Endothelial cell of umbilical vein (primary cell): ENCODE measurements around the gene SMS. TPM values are rescaled to one million over a fixed set of nuclear protein-coding genes. Genes with fewer than 3 reads are reported as not detected.

Source experiments
- BruUV-seq: library from RNA; stranded (reverse); fragments of 400-500 nt; replicated peaks from 2 replicates; lab custom pipeline; 2021; lab: Mats Ljungman, UMichigan
- CTCF ChIA-PET: fragments of 300-600, 350-600 bp; sonication (Branson Sonifier 250); formaldehyde crosslinking; loops from one replicate; lab custom pipeline; 2021; ENCODE audit warnings: antibody characterized with exemption, inconsistent platforms; lab: Charles Lee
- POLR2A ChIA-PET: fragments of 300-600, 350-600 bp; sonication (Branson Sonifier 250); formaldehyde crosslinking; loops from one replicate; lab custom pipeline; 2021; ENCODE audit warnings: antibody characterized with exemption, inconsistent platforms; lab: Charles Lee
- DNase-seq: peaks from one replicate; pipeline ENCODE4 v3.0.0-alpha.2; 2011; ENCODE audit warnings: low read depth, low spot score
- FAIRE-seq: peaks from 2 replicates; lab custom pipeline; 2011; peaks lifted over from hg19 to GRCh38; lab: Jason Lieb, UNC
- H2AFZ ChIP-seq: 2 replicates; pipeline ENCODE4 v1.6.0; 2012; ENCODE audit warnings: low read depth, low read length, control low read depth, inconsistent platforms
- H3K27ac ChIP-seq: 2 replicates; pipeline ENCODE4 v1.5.1; 2011; ENCODE audit warnings: low read depth, mild to moderate bottlenecking, control low read depth, low read length, moderate library complexity; ENCODE audit not compliant: insufficient read depth
- H3K27me3 ChIP-seq, 2 experiments: 2 replicates each; pipeline versions ENCODE4 v1.6.0 to v1.6.1; 2011; ENCODE audit warnings: low read length in 2 of 2, mixed read lengths in 1 of 2; ENCODE audit not compliant: control insufficient read depth in 2 of 2, insufficient read depth in 2 of 2
- H3K36me3 ChIP-seq, 2 experiments: 2 replicates in 1 of 2; 3 replicates in 1 of 2; pipeline ENCODE4 v1.5.1; 2011; ENCODE audit warnings: low read length in 2 of 2, mild to moderate bottlenecking in 1 of 2, moderate library complexity in 1 of 2; ENCODE audit not compliant: control insufficient read depth in 2 of 2, insufficient read depth in 2 of 2; ENCODE audit errors: extremely low read depth in 1 of 2
- H3K4me1 ChIP-seq: 3 replicates; pipeline ENCODE4 v1.5.1; 2011; ENCODE audit warnings: mild to moderate bottlenecking, low read length; ENCODE audit not compliant: control insufficient read depth, insufficient read depth; ENCODE audit errors: extremely low read depth
- H3K4me2 ChIP-seq: 2 replicates; pipeline ENCODE4 v1.6.1; 2011; ENCODE audit warnings: low read length, control low read depth, mixed read lengths; ENCODE audit not compliant: insufficient read depth
- H3K4me3 ChIP-seq, 3 experiments: fragments of 200-600 bp in 1 of 3; sonication (generic), shearing (Covaris generic) in 1 of 3; replicated peaks in 1 of 3; 2 replicates each; pipeline ENCODE4 v1.5.1; 2011 to 2016; ENCODE audit warnings: control low read depth in 3 of 3, low read length in 3 of 3, mild to moderate bottlenecking in 2 of 3, inconsistent platforms in 1 of 3, low read depth in 1 of 3, moderate library complexity in 1 of 3; ENCODE audit not compliant: insufficient read depth in 1 of 3
- H3K79me2 ChIP-seq: 2 replicates; pipeline ENCODE4 v1.6.0; 2012; ENCODE audit warnings: low read length, inconsistent platforms; ENCODE audit not compliant: control insufficient read depth, insufficient read depth
- H3K9ac ChIP-seq: replicated peaks from 2 replicates; pipeline ENCODE3; 2011; ENCODE audit warnings: low read length, control low read depth; ENCODE audit not compliant: insufficient read depth; ENCODE audit errors: extremely low read depth
- H3K9me1 ChIP-seq: replicated peaks from 3 replicates; pipeline ENCODE4 v1.6.0; 2011; ENCODE audit warnings: mild to moderate bottlenecking, low read length; ENCODE audit not compliant: control insufficient read depth, insufficient read depth; ENCODE audit errors: extremely low read depth
- H3K9me3 ChIP-seq: replicated peaks from 2 replicates; pipeline ENCODE4 v1.5.1; 2012; ENCODE audit warnings: low read length, inconsistent platforms; ENCODE audit not compliant: control insufficient read depth, insufficient read depth
- H4K20me1 ChIP-seq: replicated peaks from 2 replicates; pipeline ENCODE3; 2011; ENCODE audit warnings: mild to moderate bottlenecking, low read length; ENCODE audit not compliant: control insufficient read depth, insufficient read depth; ENCODE audit errors: extremely low read depth
- EZH2 ChIP-seq: IDR thresholded peaks from 2 replicates; pipeline ENCODE4 v1.6.1; 2012; ENCODE audit warnings: borderline replicate concordance, low read depth, mild to moderate bottlenecking, moderate library complexity, low read length, inconsistent platforms; ENCODE audit not compliant: severe bottlenecking
- GATA2 ChIP-seq: IDR thresholded peaks from 2 replicates; pipeline ENCODE4 v1.7.0; 2011; ENCODE audit warnings: low read depth, mild to moderate bottlenecking, moderate library complexity, mixed read lengths, low read length; ENCODE audit not compliant: insufficient read length, insufficient read depth
- JUN ChIP-seq: IDR thresholded peaks from 2 replicates; pipeline ENCODE4 v1.6.1; 2011; ENCODE audit warnings: borderline replicate concordance, low read depth; ENCODE audit not compliant: insufficient read length, insufficient read depth
- MAX ChIP-seq: IDR thresholded peaks from 2 replicates; pipeline ENCODE4 v1.6.1; 2011; ENCODE audit not compliant: insufficient read depth, insufficient read length
- POLR2A ChIP-seq: IDR thresholded peaks from 2 replicates; pipeline ENCODE4 v1.6.1; 2012; ENCODE audit warnings: low read depth, mild to moderate bottlenecking, control low read depth, low read length
- POLR2AphosphoS5 ChIP-seq: IDR thresholded peaks from 2 replicates; pipeline ENCODE4 v1.6.1; 2012; ENCODE audit warnings: low read depth, mild to moderate bottlenecking, control low read depth, low read length, moderate library complexity; ENCODE audit not compliant: insufficient read depth
- dilution Hi-C: fragments of 300-500 bp; cut with MboI; formaldehyde crosslinking; loops from one replicate; pipeline ENCODE4 v1.15.0; 2019; ENCODE audit warnings: low sequenced_read_pairs; ENCODE audit not compliant: extremely low pct_ligation_motif_present
- intact Hi-C: fragments of 100-400 bp; cut with micrococcal nuclease; formaldehyde crosslinking; loops from one replicate; pipeline ENCODE4 v1.10.0; 2022
- polyA plus RNA-seq, 4 experiments: library from polyadenylated mRNA; depleted of rRNA in 3 of 4; stranded (reverse) in 3 of 4; unstranded in 1 of 4; fragments of >200 nt; gene quantifications; 2 replicates each; pipeline versions ENCODE4 v1.2.1 to v1.2.3, GENCODE V29; 2011 to 2012; ENCODE audit warnings: missing spikeins in 1 of 4
- total RNA-seq: library from RNA; stranded (reverse); gene quantifications from 2 replicates; pipeline ENCODE4 v1.2.3, GENCODE V29; 2021
- TF ChIP-seq, protein P1 (sequence below), 2 donors: IDR thresholded peaks; 1 replicate in 1 of 2; 2 replicates in 1 of 2; pipeline ENCODE4 v1.5.1; 2011; ENCODE audit warnings: low read length in 2 of 2, mild to moderate bottlenecking in 2 of 2, moderate library complexity in 2 of 2, control low read depth in 1 of 2, inconsistent platforms in 1 of 2, low read depth in 1 of 2; ENCODE audit not compliant: insufficient read depth in 1 of 2; ENCODE audit errors: extremely low read depth in 1 of 2

SMS gene
- total and polyA plus RNA-seq, 2 donors (not counting 3 experiments of a cell fraction or from before 2014, with no cell fraction given): 57.1 to 173 TPM

GRCh38 chrX:21905953-21906352 lies 34.6 kb upstream of the SMS start:
- Histone ChIP-seq H3K9me1 (no peaks in the 10 kb centered on the region), H3K36me3 (no peaks in the 10 kb centered on the region), H3K9ac (no peak overlapping the region), H3K9me3 (no peaks in the 10 kb centered on the region), H3K4me3 (no peak overlapping the region), H3K27ac (no peak overlapping the region), H3K27me3 (no peaks in the 10 kb centered on the region), H3K4me2 (no peak overlapping the region), H3K79me2 (no peaks in the 10 kb centered on the region), H2AFZ (no peak overlapping the region), H4K20me1 (no peaks in the 10 kb centered on the region), H3K4me1 (no peaks in the 10 kb centered on the region)
- no peak for TF ChIP-seq EZH2
- TF ChIP-seq POLR2A: no peak
- no peak for TF ChIP-seq POLR2AphosphoS5
- TF ChIP-seq, protein P1, sequence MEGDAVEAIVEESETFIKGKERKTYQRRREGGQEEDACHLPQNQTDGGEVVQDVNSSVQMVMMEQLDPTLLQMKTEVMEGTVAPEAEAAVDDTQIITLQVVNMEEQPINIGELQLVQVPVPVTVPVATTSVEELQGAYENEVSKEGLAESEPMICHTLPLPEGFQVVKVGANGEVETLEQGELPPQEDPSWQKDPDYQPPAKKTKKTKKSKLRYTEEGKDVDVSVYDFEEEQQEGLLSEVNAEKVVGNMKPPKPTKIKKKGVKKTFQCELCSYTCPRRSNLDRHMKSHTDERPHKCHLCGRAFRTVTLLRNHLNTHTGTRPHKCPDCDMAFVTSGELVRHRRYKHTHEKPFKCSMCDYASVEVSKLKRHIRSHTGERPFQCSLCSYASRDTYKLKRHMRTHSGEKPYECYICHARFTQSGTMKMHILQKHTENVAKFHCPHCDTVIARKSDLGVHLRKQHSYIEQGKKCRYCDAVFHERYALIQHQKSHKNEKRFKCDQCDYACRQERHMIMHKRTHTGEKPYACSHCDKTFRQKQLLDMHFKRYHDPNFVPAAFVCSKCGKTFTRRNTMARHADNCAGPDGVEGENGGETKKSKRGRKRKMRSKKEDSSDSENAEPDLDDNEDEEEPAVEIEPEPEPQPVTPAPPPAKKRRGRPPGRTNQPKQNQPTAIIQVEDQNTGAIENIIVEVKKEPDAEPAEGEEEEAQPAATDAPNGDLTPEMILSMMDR (IDR thresholded peaks at IDR 0.05; ENCODE audit: extremely low read depth in 1 of 2, insufficient read depth in 1 of 2, low read depth in 1 of 2, low read length in 2 of 2): no peak
- TF ChIP-seq MAX: no peak
- TF ChIP-seq JUN: no peak
- TF ChIP-seq GATA2: no peak
- FAIRE-seq: no peak
- CTCF ChIA-PET: no interaction called here
- POLR2A ChIA-PET: no interaction called here
- no TSS peak for BruUV-seq
- dilution Hi-C loops: no loop called here
- intact Hi-C loops: no loop called here
- no peak for DNase-seq
